ENCODE data around the gene RCOR3.

The RCOR3 gene

GRCh38 chr1:211326528-211327345, 67.6 kb downstream of the RCOR3 start, which contains the start of gene TRAF5:
Gene TRAF5 (plus strand): TSS chr1:211326833. CDS start chr1:211353240, 26,407 bp downstream.
- H3K9ac ChIP-seq (ENCODE audit: low read length) = peak within 1 kb of the TSS; percentile 68
- H3K9me2 ChIP-seq (replicated peaks; ENCODE audit: insufficient read depth, low read length) = no peaks in the 10 kb centered on the region
- H3K9me3 ChIP-seq (ENCODE audit: insufficient read depth, low read length) = no peaks in the 10 kb centered on the region
- peak within 1 kb of the TSS; percentile 67 for H3K27ac ChIP-seq (ENCODE audit: low read depth, low read length)
- peak within 1 kb of the TSS; percentile 62 for H2AFZ ChIP-seq (ENCODE audit: low read depth, low read length, severe bottlenecking)
- TF ChIP-seq CTCF (IDR thresholded peaks at IDR 0.05; ENCODE audit: insufficient read depth, low read length, poor library complexity, severe bottlenecking) (no peak), EZH2phosphoT487 (conservative IDR thresholded peaks at IDR 0.05; ENCODE audit: low read length) (no peak)
- H3K4me3 ChIP-seq (ENCODE audit: insufficient read depth, low read length, poor library complexity, severe bottlenecking) = peak within 1 kb of the TSS; percentile 67
- no peaks in the 10 kb centered on the region for H3K27me3 ChIP-seq (ENCODE audit: low read length)
- H3K36me3 ChIP-seq (ENCODE audit: low read length) = no peaks in the 10 kb centered on the region
- H3F3A ChIP-seq (ENCODE audit: insufficient read depth) = no peaks in the 10 kb centered on the region; the same call in 1 of the 2 replicates
- peaks cover 20% of the 10 kb centered on the region for H3K79me2 ChIP-seq (ENCODE audit: insufficient read depth, low read length)
- H3K4me2 ChIP-seq (ENCODE audit: low read depth, low read length, poor library complexity, severe bottlenecking) = peak within 1 kb of the TSS; percentile 77
- H4K20me1 ChIP-seq (ENCODE audit: low read depth, low read length) = no peaks in the 10 kb centered on the region

- TF ChIP-seq EZH2phosphoT487 (conservative IDR thresholded peaks at IDR 0.05; ENCODE audit: low read length) = no peak
- no peak for TF ChIP-seq CTCF (IDR thresholded peaks at IDR 0.05; ENCODE audit: insufficient read depth, low read length, poor library complexity, severe bottlenecking)
- Histone ChIP-seq H3K27ac (ENCODE audit: low read depth, low read length) (peak overlapping the region; percentile 67), H3K4me3 (ENCODE audit: insufficient read depth, low read length, poor library complexity, severe bottlenecking) (peak overlapping the region; percentile 67), H3K79me2 (ENCODE audit: insufficient read depth, low read length) (peaks cover 22% of the 10 kb centered on the region), H3K36me3 (ENCODE audit: low read length) (no peaks in the 10 kb centered on the region), H3K9me3 (ENCODE audit: insufficient read depth, low read length) (no peaks in the 10 kb centered on the region), H3K9me2 (replicated peaks; ENCODE audit: insufficient read depth, low read length) (no peaks in the 10 kb centered on the region), H3F3A (ENCODE audit: insufficient read depth) (no peaks in the 10 kb centered on the region; the same call in 1 of the 2 replicates), H4K20me1 (ENCODE audit: low read depth, low read length) (no peaks in the 10 kb centered on the region), H3K4me2 (ENCODE audit: low read depth, low read length, poor library complexity, severe bottlenecking) (peak overlapping the region; percentile 77), H2AFZ (ENCODE audit: low read depth, low read length, severe bottlenecking) (peak overlapping the region; percentile 62), H3K27me3 (ENCODE audit: low read length) (no peaks in the 10 kb centered on the region), H3K9ac (ENCODE audit: low read length) (peak overlapping the region; percentile 68)
Observed at GRCh38 chr1:211327346-211327921, 68.3 kb downstream of the RCOR3 start.

DNA sequence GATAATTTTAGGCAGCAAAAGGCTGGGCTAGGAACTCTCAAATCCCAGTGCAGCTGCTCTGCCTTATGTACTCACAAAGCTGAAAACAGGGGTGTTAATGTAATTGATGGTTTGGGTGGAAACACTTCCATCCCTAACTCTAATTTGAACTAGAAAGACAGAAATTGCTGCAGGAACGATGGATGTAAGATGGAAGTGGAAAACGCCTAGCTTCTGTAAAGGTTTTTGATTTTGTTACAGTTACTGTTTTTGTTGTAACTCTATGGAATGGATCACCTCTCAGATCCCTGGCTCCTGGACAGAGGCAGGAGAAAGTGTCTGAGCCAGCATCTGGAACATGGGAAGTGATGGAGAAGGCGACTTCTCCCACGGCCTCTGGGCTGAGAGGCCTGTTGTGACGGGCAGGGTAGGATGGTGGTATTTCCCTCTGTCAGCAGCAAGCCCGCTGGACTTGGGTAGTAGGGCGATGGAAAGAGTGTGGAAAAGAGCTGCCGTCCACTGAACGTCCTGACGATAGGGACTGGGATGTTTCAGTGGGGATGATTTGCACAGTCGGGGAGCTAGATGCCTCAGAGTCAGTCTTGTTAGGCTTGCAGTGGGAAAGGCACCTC, 69.0 kb downstream of the RCOR3 start:
- no peak for TF ChIP-seq EZH2phosphoT487 (conservative IDR thresholded peaks at IDR 0.05; ENCODE audit: low read length)
- no peak for TF ChIP-seq CTCF (IDR thresholded peaks at IDR 0.05; ENCODE audit: insufficient read depth, low read length, poor library complexity, severe bottlenecking)
- peaks cover 23% of the 10 kb centered on the region for H3K79me2 ChIP-seq (ENCODE audit: insufficient read depth, low read length)
- H4K20me1 ChIP-seq (ENCODE audit: low read depth, low read length) = no peaks in the 10 kb centered on the region
- H3K9ac ChIP-seq (ENCODE audit: low read length) = peak overlapping the region; percentile 68
- H3F3A ChIP-seq (ENCODE audit: insufficient read depth) = no peaks in the 10 kb centered on the region; the same call in 1 of the 2 replicates
- no peak overlapping the region for H2AFZ ChIP-seq (ENCODE audit: low read depth, low read length, severe bottlenecking)
- H3K27ac ChIP-seq (ENCODE audit: low read depth, low read length) = peak overlapping the region; percentile 67
- H3K27me3 ChIP-seq (ENCODE audit: low read length) = no peaks in the 10 kb centered on the region
- H3K4me2 ChIP-seq (ENCODE audit: low read depth, low read length, poor library complexity, severe bottlenecking) = peak overlapping the region; percentile 77
- H3K9me3 ChIP-seq (ENCODE audit: insufficient read depth, low read length) = no peaks in the 10 kb centered on the region
- no peaks in the 10 kb centered on the region for H3K36me3 ChIP-seq (ENCODE audit: low read length)
- H3K4me3 ChIP-seq (ENCODE audit: insufficient read depth, low read length, poor library complexity, severe bottlenecking) = peak overlapping the region; percentile 67
- no peaks in the 10 kb centered on the region for H3K9me2 ChIP-seq (replicated peaks; ENCODE audit: insufficient read depth, low read length)

All from SU-DHL-6 (cell line).